Fibroblast of skin of right biceps (primary cell): ENCODE data around the gene ACTG2.

Experiments used
- DNase-seq: peaks from one replicate; pipeline ENCODE4 v3.0.0-alpha.2; 2013

Gene ACTG2

GRCh38 chr2:73915437-73915993 lies 22.7 kb downstream of the ACTG2 start:
- DNase-seq: no peak

GRCh38 chr2:73916666-73917065 lies 23.9 kb downstream of the ACTG2 start:
- no peak for DNase-seq

- no peak for DNase-seq
These were observed 24.5 kb downstream of the ACTG2 start for GRCh38 chr2:73917296-73917695.

- no peak for DNase-seq
These were observed 24.9 kb downstream of the ACTG2 start for GRCh38 chr2:73917696-73918207.

GRCh38 chr2:73918856-73919255 lies 26.0 kb downstream of the ACTG2 start:
- DNase-seq: no peak

- DNase-seq: no peak
These were observed 26.9 kb downstream of the ACTG2 start for GRCh38 chr2:73919596-73920228.

GRCh38 chr2:73920577-73921545 lies 28.1 kb downstream of the ACTG2 start:
- DNase-seq: peak; percentile 22

GRCh38 chr2:73921581-73921980 lies 28.8 kb downstream of the ACTG2 start:
- DNase-seq: no peak

- no peak for DNase-seq
These were observed 29.9 kb downstream of the ACTG2 start for GRCh38 chr2:73922681-73923080.

GRCh38 chr2:73925033-73925704 lies 32.4 kb downstream of the ACTG2 start:
- DNase-seq: no peak

- DNase-seq: no peak
These were observed 33.2 kb downstream of the ACTG2 start for GRCh38 chr2:73925853-73926492.

- DNase-seq: peak; percentile 99
These were observed 33.9 kb downstream of the ACTG2 start, which contains the start of gene DGUOK for GRCh38 chr2:73926493-73927327. Gene DGUOK (plus strand): TSS chr2:73926880. CDS start chr2:73926911, 31 bp downstream.

GRCh38 chr2:73927344-73927743 lies 34.5 kb downstream of the ACTG2 start:
- no peak for DNase-seq

- no peak for DNase-seq
These were observed 36.1 kb downstream of the ACTG2 start for GRCh38 chr2:73928963-73929347.

- DNase-seq: no peak
These were observed 37.6 kb downstream of the ACTG2 start for GRCh38 chr2:73930386-73930785.

GRCh38 chr2:73931531-73932500 lies 39.0 kb downstream of the ACTG2 start:
- peak; percentile 48 for DNase-seq

GRCh38 chr2:73933194-73933593 lies 40.4 kb downstream of the ACTG2 start:
- no peak for DNase-seq

- no peak for DNase-seq
These were observed 42.8 kb downstream of the ACTG2 start for GRCh38 chr2:73935641-73936040.

- peak; percentile 36 for DNase-seq
These were observed 44.5 kb downstream of the ACTG2 start for GRCh38 chr2:73937103-73937885.
